Neuronal stem cell (in vitro differentiated cells): Measurements from ENCODE around the gene UBAC1.
A peak's percentile ranks its signal among the peaks of the same experiment; 100 is the strongest.

Experiments used
- DNase-seq: peaks from one replicate; pipeline ENCODE4 v3.0.0-alpha.2; 2013; ENCODE audit warnings: low spot score
- H2AFZ ChIP-seq: one replicate; pipeline ENCODE4 v1.6.1; 2013; ENCODE audit warnings: mild to moderate bottlenecking, low read length, inconsistent platforms
- H2AK5ac ChIP-seq: 2 replicates; pipeline ENCODE4 v1.6.1; 2013; ENCODE audit warnings: low read depth, mild to moderate bottlenecking, inconsistent platforms, low read length, moderate library complexity, mixed read lengths
- H2BK120ac ChIP-seq: 2 replicates; pipeline ENCODE4 v1.6.1; 2013; ENCODE audit warnings: low read depth, mild to moderate bottlenecking, inconsistent platforms, low read length, moderate library complexity, mixed read lengths
- H2BK12ac ChIP-seq: one replicate; pipeline ENCODE4 v1.6.1; 2013; ENCODE audit warnings: low read length, inconsistent platforms
- H2BK15ac ChIP-seq: 2 replicates; pipeline ENCODE4 v1.6.1; 2013; ENCODE audit warnings: mild to moderate bottlenecking, low read length, inconsistent platforms, mixed read lengths
- H2BK5ac ChIP-seq: one replicate; pipeline ENCODE4 v1.6.1; 2013; ENCODE audit warnings: inconsistent platforms, mild to moderate bottlenecking, low read length, moderate library complexity
- H3K14ac ChIP-seq: one replicate; pipeline ENCODE4 v1.6.1; 2013; ENCODE audit warnings: low read length, inconsistent platforms
- H3K18ac ChIP-seq: 2 replicates; pipeline ENCODE4 v1.6.1; 2013; ENCODE audit warnings: low read length, inconsistent platforms
- H3K23ac ChIP-seq: 2 replicates; pipeline ENCODE4 v1.6.1; 2013; ENCODE audit warnings: low read depth, mild to moderate bottlenecking, mixed read lengths, low read length, inconsistent platforms; ENCODE audit not compliant: poor library complexity
- H3K27ac ChIP-seq: replicated peaks from 3 replicates; pipeline ENCODE4 v1.5.1; 2013; ENCODE audit warnings: low read length, inconsistent platforms
- H3K27me3 ChIP-seq, 3 experiments: 2 replicates each; pipeline ENCODE4 v1.6.1; 2013; ENCODE audit warnings: low read length in 3 of 3, mild to moderate bottlenecking in 2 of 3, inconsistent platforms in 1 of 3, low read depth in 1 of 3, mixed read lengths in 1 of 3, moderate library complexity in 1 of 3; ENCODE audit not compliant: control insufficient read depth in 3 of 3, insufficient read depth in 3 of 3
- H3K36me3 ChIP-seq, 2 donors: replicated peaks in 1 of 2; 2 replicates each; pipeline ENCODE4 v1.6.1; 2013; ENCODE audit warnings: low read length in 2 of 2; ENCODE audit not compliant: control insufficient read depth in 2 of 2, insufficient read depth in 2 of 2
- H3K4ac ChIP-seq: 2 replicates; pipeline ENCODE4 v1.6.1; 2013; ENCODE audit warnings: inconsistent platforms, mild to moderate bottlenecking, low read length, moderate library complexity
- H3K4me1 ChIP-seq, 2 donors: 1 replicate in 1 of 2; 2 replicates in 1 of 2; pipeline ENCODE4 v1.6.1; 2013; ENCODE audit warnings: low read length in 2 of 2, low read depth in 1 of 2; ENCODE audit not compliant: control insufficient read depth in 2 of 2, insufficient read depth in 1 of 2
- H3K4me2 ChIP-seq: one replicate; pipeline ENCODE4 v1.6.1; 2013; ENCODE audit warnings: mild to moderate bottlenecking, low read length, inconsistent platforms; ENCODE audit not compliant: insufficient read depth, poor library complexity, severe bottlenecking
- H3K4me3 ChIP-seq, 2 donors: 2 replicates each; pipeline ENCODE4 v1.5.1; 2013; ENCODE audit warnings: low read length in 2 of 2, mild to moderate bottlenecking in 2 of 2, inconsistent platforms in 1 of 2, moderate library complexity in 1 of 2
- H3K79me1 ChIP-seq: one replicate; pipeline ENCODE4 v1.6.1; 2013; ENCODE audit warnings: low read depth, mild to moderate bottlenecking, inconsistent platforms, low read length, moderate library complexity
- H3K9ac ChIP-seq: one replicate; pipeline ENCODE4 v1.6.1; 2013; ENCODE audit warnings: mild to moderate bottlenecking, low read depth, low read length, inconsistent platforms; ENCODE audit not compliant: poor library complexity
- H3K9me3 ChIP-seq, 2 donors: replicated peaks in 1 of 2; 2 replicates each; pipeline versions ENCODE3 to v1.6.1; 2013; ENCODE audit warnings: low read length in 2 of 2, mild to moderate bottlenecking in 2 of 2, inconsistent platforms in 1 of 2, low read depth in 1 of 2, mixed read lengths in 1 of 2, moderate library complexity in 1 of 2; ENCODE audit not compliant: control insufficient read depth in 2 of 2, insufficient read depth in 1 of 2
- H4K8ac ChIP-seq: one replicate; pipeline ENCODE4 v1.6.1; 2013; ENCODE audit warnings: low read depth, mild to moderate bottlenecking, inconsistent platforms, low read length, moderate library complexity
- H4K91ac ChIP-seq: one replicate; pipeline ENCODE4 v1.6.1; 2013; ENCODE audit warnings: low read length, low read depth, mild to moderate bottlenecking, inconsistent platforms; ENCODE audit not compliant: poor library complexity
- WGBS, 2 donors: extraction: QIAGEN DNeasy Blood & Tissue Kit; methylation state at CpG; one replicate each; pipeline ENCODE4 v1.1.7; 2013; ENCODE audit warnings: missing lambda C conversion rate in 2 of 2, mixed read lengths in 1 of 2; ENCODE audit not compliant: insufficient read length in 2 of 2, insufficient replicate concordance in 1 of 2; ENCODE audit errors: extremely low coverage in 2 of 2; 5-methylcytosine and 5-hydroxymethylcytosine counted together

Gene UBAC1

DNA sequence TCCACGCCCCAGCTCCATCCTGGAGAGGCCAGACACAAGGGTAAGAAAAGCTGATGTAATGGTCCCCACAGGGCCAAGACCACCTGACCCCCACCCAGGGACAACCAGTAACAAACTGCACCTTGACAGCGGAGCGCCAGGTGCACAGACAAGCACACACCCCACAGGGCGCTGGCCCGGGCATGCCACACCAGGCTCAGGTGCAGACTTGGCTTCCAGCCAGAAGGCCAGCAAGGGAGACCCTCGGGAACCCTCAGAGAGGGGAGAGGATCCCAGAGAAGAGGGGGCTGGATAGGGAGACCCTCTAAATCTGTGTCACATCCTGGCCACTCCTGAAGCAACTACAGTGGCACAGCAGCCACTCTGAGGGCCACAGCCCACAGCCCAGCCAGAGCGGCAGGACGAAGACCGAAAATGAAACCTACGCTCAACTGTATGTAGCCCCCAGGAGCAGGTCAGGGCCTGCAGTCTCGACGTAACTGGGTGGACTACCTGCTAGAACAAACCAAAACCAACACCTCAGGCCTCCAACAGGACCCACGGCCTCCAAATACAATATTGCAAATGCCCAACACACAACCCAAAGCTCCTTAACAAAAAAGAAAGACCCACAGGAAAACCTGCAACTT, 72.3 kb downstream of the UBAC1 start:
- peaks cover 10 to 46% of the 10 kb centered on the region in 2 donors for H3K4me1 ChIP-seq
- H4K91ac ChIP-seq, result no peak overlapping the region
- WGBS, 2 donors, result no CpG with 5 or more reads among the region's 13 CpGs
- no peak overlapping the region for H3K4ac ChIP-seq
- H3K27ac ChIP-seq, result no peak overlapping the region
- H3K27me3 ChIP-seq, result no peaks in the 10 kb centered on the region
- no peak overlapping the region for H2BK15ac ChIP-seq
- H3K9me3 ChIP-seq, result peaks cover 0 to 9% of the 10 kb centered on the region in 2 donors
- H3K4me3 ChIP-seq, result no peak overlapping the region
- no peak overlapping the region for H4K8ac ChIP-seq
- H3K79me1 ChIP-seq, result peaks cover 35% of the 10 kb centered on the region
- H3K18ac ChIP-seq, result peak overlapping the region; percentile 11
- H3K9ac ChIP-seq, result peak overlapping the region; percentile 9
- DNase-seq, result no peak
- no peak overlapping the region for H3K14ac ChIP-seq
- no peak overlapping the region for H2BK5ac ChIP-seq
- no peak overlapping the region for H2BK120ac ChIP-seq
- H2AFZ ChIP-seq, result no peak overlapping the region
- no peak overlapping the region for H3K4me2 ChIP-seq
- H3K23ac ChIP-seq, result no peak overlapping the region
- peaks cover 0 to 21% of the 10 kb centered on the region in 2 donors for H3K36me3 ChIP-seq
- no peak overlapping the region for H2BK12ac ChIP-seq
- no peak overlapping the region for H2AK5ac ChIP-seq

DNA sequence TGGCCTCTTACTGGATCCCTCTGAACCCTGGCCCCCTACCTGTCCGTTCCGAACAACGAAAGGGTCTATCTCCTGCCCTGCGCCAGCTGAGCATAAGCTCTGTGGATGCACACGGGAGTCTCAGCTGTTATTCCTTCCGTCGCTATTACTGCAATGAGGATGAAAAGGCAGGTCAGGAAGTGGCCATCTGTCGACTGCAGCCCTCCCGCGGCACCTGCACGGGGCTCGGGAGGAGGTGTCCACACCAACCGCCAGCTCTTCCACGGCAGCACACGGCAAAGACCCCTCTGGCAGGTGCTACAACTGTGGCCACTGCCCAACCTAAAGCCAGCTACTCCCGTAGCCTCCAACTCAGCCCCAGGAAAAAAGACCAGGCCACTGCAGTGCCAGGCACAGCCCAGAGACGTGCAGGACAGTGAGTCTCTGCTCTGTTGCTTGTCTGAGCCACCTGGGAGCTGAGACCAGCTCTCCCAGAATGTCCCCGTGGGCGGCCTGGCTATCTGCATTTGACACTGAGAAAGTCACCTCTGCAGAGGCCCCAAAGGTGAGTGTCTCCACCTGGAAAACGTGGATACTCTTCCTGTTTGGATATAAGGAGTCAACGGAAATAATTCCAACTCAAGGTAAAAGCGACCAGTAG, 72.9 kb downstream of the UBAC1 start:
- Histone ChIP-seq H3K27ac (no peak overlapping the region), H3K18ac (no peak overlapping the region), H3K9me3 (peaks cover 0 to 3% of the 10 kb centered on the region in 2 donors), H2BK5ac (no peak overlapping the region), H3K14ac (no peak overlapping the region), H3K4me1 (peaks cover 10 to 47% of the 10 kb centered on the region in 2 donors), H2AFZ (no peak overlapping the region), H2BK120ac (no peak overlapping the region), H3K79me1 (peaks cover 35% of the 10 kb centered on the region), H3K4ac (no peak overlapping the region), H2AK5ac (no peak overlapping the region), H4K8ac (no peak overlapping the region), H3K9ac (peak overlapping the region; percentile 61), H4K91ac (no peak overlapping the region), H3K36me3 (peaks cover 0 to 27% of the 10 kb centered on the region in 2 donors), H3K27me3 (no peaks in the 10 kb centered on the region), H2BK15ac (no peak overlapping the region), H2BK12ac (no peak overlapping the region), H3K4me2 (no peak overlapping the region), H3K4me3 (no peak overlapping the region), H3K23ac (peak overlapping the region; percentile 53)
- no CpG with 5 or more reads among the region's 22 CpGs for WGBS, 2 donors
- no peak for DNase-seq

- no peak overlapping the region for H3K27ac ChIP-seq
- DNase-seq, result no peak
Observed at GRCh38 chr9:135887585-135888050, 73.6 kb downstream of the UBAC1 start.

DNA sequence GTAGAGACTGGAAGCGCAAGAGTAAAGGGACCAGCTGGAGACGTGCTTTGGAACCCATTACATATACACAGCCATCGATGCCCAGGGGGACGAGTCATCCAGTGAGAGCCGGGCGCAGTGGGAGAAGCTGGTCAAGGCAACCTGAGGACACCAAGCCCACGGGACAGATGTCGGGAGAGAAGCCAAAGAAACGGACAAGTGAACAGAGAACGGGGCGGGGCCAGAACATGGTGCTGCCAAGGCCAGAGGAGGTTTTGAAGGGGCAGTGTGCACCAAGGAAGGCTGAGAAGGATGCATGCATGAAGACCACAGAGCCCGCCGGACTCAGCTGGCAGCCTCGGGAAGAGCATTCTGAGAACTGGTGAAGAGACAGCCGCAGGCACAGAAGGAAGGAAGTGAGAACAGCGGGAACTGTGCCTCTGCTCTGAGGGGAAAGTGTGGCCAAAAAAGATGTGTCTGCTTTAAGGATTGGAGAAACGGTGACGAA, 74.1 kb downstream of the UBAC1 start:
- DNase-seq, result no peak
- no peak overlapping the region for H3K27ac ChIP-seq

More at GRCh38 chr9:135887585-135888050, 73.6 kb downstream of the UBAC1 start:
- no peaks in the 10 kb centered on the region for H3K27me3 ChIP-seq
- H3K36me3 ChIP-seq, result peaks cover 2 to 34% of the 10 kb centered on the region in 2 donors
- H4K8ac ChIP-seq, result no peak overlapping the region
- no peak overlapping the region for H2BK5ac ChIP-seq
- H3K9ac ChIP-seq, result peak overlapping the region; percentile 61
- H2BK12ac ChIP-seq, result no peak overlapping the region
- no peak overlapping the region for H2AK5ac ChIP-seq
- H3K79me1 ChIP-seq, result peaks cover 38% of the 10 kb centered on the region
- H3K4me3 ChIP-seq, result no peak overlapping the region
- H3K23ac ChIP-seq, result peak overlapping the region; percentile 80
- no peak overlapping the region for H3K4me2 ChIP-seq
- H2BK15ac ChIP-seq, result no peak overlapping the region
- no peak overlapping the region for H2AFZ ChIP-seq
- H3K9me3 ChIP-seq, result no peaks in the 10 kb centered on the region
- H2BK120ac ChIP-seq, result no peak overlapping the region
- H4K91ac ChIP-seq, result no peak overlapping the region
- H3K18ac ChIP-seq, result peak overlapping the region; percentile 65
- H3K4ac ChIP-seq, result no peak overlapping the region
- WGBS, 2 donors, result no CpG with 5 or more reads among the region's 12 CpGs
- H3K4me1 ChIP-seq, result peaks cover 10 to 47% of the 10 kb centered on the region in 2 donors
- H3K14ac ChIP-seq, result no peak overlapping the region

More for the DNA sequence above, 74.1 kb downstream of the UBAC1 start:
- H3K79me1 ChIP-seq, result peaks cover 41% of the 10 kb centered on the region
- H2BK120ac ChIP-seq, result no peak overlapping the region
- no peak overlapping the region for H2AFZ ChIP-seq
- peak overlapping the region; percentile 16 for H3K23ac ChIP-seq
- H2BK12ac ChIP-seq, result no peak overlapping the region
- H2BK5ac ChIP-seq, result no peak overlapping the region
- H3K9ac ChIP-seq, result peak overlapping the region; percentile 26
- no peak overlapping the region for H3K4me3 ChIP-seq
- no peak overlapping the region for H4K91ac ChIP-seq
- no CpG with 5 or more reads among the region's 18 CpGs for WGBS, 2 donors
- H3K4me1 ChIP-seq, result peaks cover 10 to 47% of the 10 kb centered on the region in 2 donors
- H2AK5ac ChIP-seq, result no peak overlapping the region
- no peak overlapping the region for H3K4me2 ChIP-seq
- no peak overlapping the region for H3K18ac ChIP-seq
- H3K36me3 ChIP-seq, result peaks cover 4 to 39% of the 10 kb centered on the region in 2 donors
- no peaks in the 10 kb centered on the region for H3K27me3 ChIP-seq
- H2BK15ac ChIP-seq, result no peak overlapping the region
- no peak overlapping the region for H3K14ac ChIP-seq
- H3K9me3 ChIP-seq, result no peaks in the 10 kb centered on the region
- H3K4ac ChIP-seq, result no peak overlapping the region
- no peak overlapping the region for H4K8ac ChIP-seq
